T47D (cell line): ENCODE results near the gene FAM118B.
"Not testable (repeated sequence)": the region's sequence is repeated elsewhere in the genome, so short reads cannot be mapped to it uniquely, and the experiment has no call there.

ENCODE experiments used
- DNase-seq, 2 experiments: peaks; one replicate each; pipeline versions ENCODE4 v3.0.0 to v3.0.0-alpha.2; 2011 to 2012; ENCODE audit warnings: low read depth in 1 of 2, low spot score in 1 of 2
- JUND ChIP-seq: IDR thresholded peaks from 2 replicates; pipeline ENCODE4 v1.6.1; 2012; ENCODE audit warnings: low read depth
- in situ Hi-C: cut with HindIII; loops from 2 replicates; pipeline ENCODE4 v1.10.0; 2016; ENCODE audit warnings: low sequenced_read_pairs, low pct_unique_long_range_greater_than_20kb

The FAM118B gene

DNA sequence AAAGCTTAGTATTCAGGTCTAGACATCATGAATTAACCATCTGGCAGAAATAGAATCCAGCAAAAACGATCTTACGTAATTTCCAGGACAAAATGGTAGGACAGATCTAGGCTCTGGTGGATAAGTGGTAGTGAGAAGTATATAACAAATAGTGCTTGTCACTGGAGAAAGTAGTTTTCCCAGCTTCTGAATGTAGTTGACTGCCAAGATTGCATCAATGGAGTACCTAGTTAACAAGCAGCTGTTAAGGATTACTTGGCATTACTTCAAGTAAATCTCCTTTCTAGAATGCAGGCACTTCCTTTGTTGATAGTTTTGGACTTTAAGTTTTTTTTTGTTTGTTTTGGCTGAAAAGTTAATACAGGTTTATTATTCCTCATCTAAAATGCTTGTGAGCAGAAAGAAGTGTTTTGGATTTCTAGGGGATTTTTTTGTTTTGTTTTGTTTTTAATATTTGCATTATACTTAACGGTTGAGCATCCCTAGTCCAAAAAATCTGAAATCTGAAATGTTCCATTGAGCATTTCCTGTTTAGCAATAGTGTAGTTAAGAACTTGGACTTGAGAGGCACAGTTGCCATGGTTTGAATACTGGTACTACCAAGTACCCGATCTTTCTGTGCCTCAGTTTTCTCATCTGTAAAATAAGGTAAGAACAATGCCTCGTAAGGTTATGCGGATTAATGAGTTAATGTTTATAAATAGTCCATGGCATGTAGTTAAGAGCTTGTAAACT, 20.3 kb downstream of the FAM118B start:
- DNase-seq, result peak in 1 of 2 experiments; percentile 22
- no peak for TF ChIP-seq JUND
- in situ Hi-C loops, result no loop called here

DNA sequence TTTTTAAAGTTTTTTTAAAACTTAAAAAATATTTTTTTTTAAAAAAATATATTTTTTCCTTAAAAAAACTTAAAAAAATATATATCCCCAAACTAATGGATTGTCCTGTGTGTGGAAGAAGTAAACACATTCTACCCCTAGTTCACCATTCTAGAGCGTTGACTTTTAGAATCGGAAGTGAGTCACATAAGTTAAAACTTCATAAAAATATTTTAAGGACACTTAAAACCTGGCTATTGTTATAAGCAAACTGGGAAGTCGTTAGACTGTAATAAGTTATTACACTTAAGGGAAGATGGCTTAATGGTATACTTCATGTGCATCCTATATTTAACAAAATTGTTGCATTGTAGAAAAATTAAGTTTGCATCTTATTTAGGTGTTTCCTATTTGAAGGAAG, 21.1 kb downstream of the FAM118B start:
- in situ Hi-C loops, result no loop called here
- no peak for DNase-seq
- TF ChIP-seq JUND, result no peak

DNA sequence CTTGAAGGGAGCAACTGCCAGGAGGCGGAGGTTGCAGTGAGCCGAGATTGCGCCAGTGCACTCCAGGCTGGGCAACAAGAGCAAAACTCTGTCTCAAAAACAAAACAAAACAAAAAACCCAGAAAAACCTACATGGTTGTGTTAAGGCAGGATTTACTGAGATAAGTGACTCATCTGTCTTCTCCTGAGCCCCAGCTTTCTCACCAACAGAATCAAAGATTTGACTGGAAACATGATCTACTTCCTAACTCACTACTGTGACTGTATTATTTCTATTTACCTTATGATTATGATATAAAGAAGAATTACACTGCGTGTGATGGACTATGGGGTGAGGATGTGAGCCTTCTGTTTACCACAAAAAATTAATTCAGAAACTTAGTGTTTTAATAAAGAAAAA, 21.8 kb downstream of the FAM118B start:
- in situ Hi-C loops, result no loop called here
- no peak for DNase-seq
- no peak for TF ChIP-seq JUND

DNA sequence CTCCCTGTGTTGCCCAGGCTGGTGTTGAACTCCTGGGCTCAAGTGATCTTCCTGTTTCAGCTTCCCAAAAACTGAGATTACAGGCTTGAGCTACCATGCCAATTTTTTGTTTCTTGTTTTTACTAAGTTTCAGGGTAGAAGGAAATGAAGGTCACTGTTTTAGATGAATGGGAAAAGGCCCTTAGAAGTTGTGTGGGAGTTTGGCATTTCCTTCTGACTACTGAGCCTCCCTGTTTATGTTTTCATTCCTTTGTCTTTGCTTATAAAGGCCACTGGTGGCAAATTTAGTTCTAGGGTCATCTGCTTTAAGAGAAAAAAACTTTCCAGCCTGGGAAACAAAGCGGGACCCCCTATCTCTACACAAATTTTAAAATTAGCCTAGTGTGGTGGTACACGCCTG, 35.1 kb downstream of the FAM118B start:
- in situ Hi-C loops, result no loop called here
- DNase-seq, result no peak

DNA sequence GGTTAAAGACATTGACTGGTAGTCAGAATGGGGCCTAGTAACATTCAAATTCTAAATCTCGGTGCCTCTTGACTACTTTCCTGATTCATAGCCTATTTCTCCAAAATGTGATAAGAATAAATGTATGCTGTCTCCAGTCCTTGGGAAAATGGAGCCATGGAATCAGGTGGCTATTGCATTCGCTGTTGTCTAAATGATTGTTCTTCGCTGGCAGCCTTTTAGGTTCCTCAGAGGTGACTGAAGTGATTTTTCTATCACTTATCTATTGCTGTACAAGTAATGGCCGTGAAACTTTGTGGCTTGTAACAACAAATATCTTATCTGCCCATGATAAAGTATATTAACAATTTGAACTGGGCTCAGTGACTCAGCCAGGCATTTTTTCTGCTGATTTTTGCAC, 41.7 kb downstream of the FAM118B start:
- TF ChIP-seq JUND, result no peak
- no peak for DNase-seq
- in situ Hi-C loops, result no loop called here

More for the DNA sequence above, 35.1 kb downstream of the FAM118B start:
- TF ChIP-seq JUND, result no peak

DNA sequence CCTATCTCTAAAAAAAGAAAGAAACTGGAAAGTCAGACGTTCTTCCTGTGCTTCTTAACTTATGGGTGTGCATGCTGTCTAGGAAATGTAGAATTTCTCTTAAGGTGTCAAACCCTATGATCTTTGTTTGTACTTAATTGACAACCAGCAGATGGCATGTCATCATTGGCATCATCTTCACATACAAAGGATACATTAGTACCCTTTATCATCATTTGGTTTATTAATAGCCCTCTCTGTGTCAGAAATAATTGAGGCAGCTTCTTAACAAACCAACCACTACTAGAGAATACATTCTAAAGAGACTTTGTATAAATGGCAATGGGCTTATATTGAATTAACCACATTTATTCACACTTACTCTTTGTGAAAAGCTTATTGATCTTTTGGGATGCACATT, 43.2 kb downstream of the FAM118B start:
- no peak for DNase-seq
- TF ChIP-seq JUND, result no peak
- in situ Hi-C loops, result no loop called here

DNA sequence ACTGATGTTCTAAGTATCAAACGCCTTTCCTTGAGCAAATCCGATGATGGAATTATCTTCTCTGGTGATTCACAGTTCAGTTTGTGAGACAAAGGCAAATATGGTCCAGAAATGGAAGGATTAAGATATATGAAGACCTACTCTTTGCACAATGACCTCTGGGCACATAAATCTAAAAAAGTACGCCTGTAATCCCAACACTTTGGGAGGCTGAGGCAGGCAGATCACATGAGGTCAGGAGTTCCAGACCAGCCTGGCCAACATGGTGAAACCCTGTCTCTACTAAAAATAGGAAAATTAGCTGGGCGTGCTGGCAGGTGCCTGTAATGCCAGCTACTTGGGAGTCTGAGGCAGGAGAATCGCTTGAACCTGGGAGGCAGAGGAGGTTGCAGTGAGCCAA, 43.9 kb downstream of the FAM118B start:
- DNase-seq, in situ Hi-C loops: not testable (repeated sequence)

DNA sequence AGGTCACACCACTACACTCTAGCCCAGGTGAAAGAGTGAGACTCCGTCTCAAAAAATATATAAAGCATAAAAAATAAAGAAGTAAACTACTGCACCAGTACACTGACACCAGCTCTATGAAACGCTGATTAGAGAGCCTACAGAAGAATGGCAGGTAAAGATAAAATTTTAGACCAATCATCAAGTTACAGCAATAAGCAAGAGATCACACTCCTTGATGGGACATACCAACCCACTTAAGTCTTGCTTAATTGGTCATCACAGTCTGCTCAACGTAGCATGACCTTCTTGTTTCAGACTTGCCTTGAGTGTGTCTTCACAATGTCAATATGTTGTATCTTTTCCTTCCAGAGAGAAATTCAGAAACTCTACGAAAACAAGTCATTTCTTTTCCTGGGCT, 44.6 kb downstream of the FAM118B start:
- in situ Hi-C loops, result no loop called here
- no peak for TF ChIP-seq JUND
- DNase-seq, result no peak

DNA sequence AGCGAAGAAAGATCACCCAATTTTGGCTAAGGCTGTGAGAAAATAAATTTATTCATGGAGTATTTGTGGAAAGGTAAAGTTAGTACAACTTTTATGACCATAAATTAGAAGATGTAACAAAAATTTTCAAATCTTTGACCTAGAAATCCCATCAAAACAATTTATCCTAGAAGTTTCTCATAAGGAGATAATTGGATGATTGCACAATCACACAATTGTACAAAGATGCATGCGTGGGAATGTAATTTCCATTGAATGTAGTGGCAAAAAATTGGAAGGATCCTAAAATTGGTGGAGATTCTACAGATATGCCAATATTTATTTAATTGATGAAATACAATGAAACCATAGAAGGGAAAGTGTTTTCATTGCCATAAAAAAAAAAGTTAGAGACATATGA, 45.6 kb downstream of the FAM118B start:
- in situ Hi-C loops, result no loop called here
- DNase-seq, result no peak
- no peak for TF ChIP-seq JUND

DNA sequence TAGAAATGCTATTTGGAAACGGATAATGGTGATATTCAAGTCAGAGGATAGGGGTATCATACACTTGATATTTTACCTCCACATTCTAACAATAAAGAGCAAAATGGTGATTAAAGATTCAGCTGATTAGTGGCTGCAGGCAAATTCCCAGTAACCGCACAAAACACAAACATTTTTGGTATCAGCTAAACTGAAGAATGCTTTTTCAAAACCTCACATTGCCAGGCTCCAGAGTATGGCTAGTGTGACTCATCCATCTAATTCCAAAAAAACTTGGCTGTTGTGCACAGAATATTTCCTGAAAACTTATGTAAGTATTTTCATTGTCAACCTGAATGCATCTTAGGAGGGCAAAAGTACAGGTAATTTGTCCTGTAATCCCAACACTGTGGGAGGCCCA, 46.2 kb downstream of the FAM118B start:
- TF ChIP-seq JUND, result no peak
- DNase-seq, result no peak
- in situ Hi-C loops, result no loop called here

DNA sequence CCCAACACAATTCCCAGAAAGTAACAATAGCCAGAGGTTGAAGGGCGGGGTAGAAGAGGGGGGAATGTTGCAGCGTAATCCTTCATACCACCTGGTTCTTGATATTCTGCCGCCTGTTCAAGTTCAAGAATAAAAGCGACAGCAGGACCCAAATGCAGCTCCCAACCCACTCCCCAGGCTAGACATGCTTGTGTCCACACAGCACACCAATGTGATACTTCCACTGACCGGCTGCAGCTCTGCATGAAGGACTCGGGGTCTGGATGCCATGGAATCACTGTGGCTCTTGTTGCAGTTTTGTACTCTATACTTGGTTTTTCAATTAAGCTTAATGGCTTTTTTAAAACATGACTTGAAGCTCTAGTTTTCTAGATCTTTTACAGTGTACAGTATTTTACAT, 50.6 kb downstream of the FAM118B start:
- in situ Hi-C loops, result no loop called here
- TF ChIP-seq JUND, result no peak
- no peak for DNase-seq

DNA sequence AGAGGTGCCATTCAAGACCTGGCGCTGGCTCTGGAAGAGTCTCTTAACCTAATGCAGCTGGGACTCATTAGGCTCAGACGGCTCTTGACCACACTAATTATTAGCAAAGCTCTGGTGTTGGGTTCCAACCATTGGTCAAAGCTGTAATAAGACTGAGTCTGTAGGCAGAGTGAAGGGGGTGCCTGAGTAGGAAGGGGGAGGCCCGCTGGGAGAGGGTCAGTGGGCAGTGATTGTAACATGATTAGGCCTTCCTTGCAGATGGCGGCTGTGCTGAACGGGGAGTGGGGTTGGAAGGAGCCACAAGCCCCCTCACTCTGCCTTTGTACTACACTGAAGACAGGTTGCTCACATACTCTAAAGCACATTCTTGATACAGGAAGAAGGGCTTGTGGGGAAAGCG, 51.9 kb downstream of the FAM118B start:
- in situ Hi-C loops, result no loop called here
- no peak for TF ChIP-seq JUND
- DNase-seq, result no peak

DNA sequence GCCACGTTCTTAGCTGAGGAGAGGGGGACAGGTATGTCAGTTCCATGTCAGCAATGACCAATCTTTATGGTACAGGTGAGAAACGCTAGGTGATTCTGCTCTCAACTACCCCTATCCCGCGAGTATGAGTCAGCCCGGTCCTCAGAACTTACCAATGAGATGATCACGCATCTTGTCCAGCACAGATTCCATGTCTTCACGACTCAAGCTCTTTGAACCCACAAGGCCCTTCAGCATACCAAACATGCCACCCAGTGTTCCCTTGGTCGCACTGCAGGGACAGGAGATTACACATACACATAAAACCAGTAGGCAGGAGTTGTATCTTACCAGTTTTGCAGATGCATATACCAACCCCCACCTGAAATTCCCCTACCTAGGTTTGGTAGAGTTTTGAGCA, 54.2 kb downstream of the FAM118B start:
- in situ Hi-C loops, result no loop called here
- no peak for TF ChIP-seq JUND
- peak in 1 of 2 experiments; percentile 73 for DNase-seq

DNA sequence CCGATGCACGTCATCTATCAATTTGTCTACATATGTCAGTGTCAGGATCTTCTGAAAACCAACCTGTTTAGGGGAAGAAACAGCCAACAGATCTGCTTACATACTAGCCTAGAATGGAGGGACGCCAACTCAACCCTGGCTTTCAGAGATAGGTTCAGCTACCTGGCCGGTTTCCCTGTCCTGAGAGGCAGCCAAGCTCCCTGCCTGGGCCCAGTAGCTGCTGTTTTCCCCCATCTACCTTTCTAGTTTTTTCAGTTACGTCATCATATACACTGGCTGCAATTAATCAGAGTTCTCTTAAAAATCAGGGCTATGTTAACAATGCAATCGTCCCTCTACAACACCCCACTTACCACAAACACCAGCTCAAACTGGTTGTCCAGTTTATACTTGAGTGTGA, 56.1 kb downstream of the FAM118B start:
- no peak for DNase-seq
- no peak for TF ChIP-seq JUND
- in situ Hi-C loops, result no loop called here
